Neural crest cell (in vitro differentiated cells): ENCODE measurements around the gene SEMA3B. TPM values are rescaled to one million over a fixed set of nuclear protein-coding genes. Genes with fewer than 3 reads are reported as not detected.

Experiments
- DNase-seq: peaks from one replicate; pipeline ENCODE4 v3.0.0; 2021; ENCODE audit warnings: low read depth, mixed read lengths, low spot score
- H3K27ac Mint-ChIP-seq: one replicate; pipeline ENCODE4 v1.8.0; 2021; ENCODE audit warnings: mild to moderate bottlenecking, mixed read lengths; ENCODE audit not compliant: unreplicated experiment
- H3K27me3 Mint-ChIP-seq: 2 replicates; pipeline ENCODE4 v1.8.0; 2021; ENCODE audit warnings: low read depth, mild to moderate bottlenecking, mixed read lengths
- H3K36me3 Mint-ChIP-seq: 2 replicates; pipeline ENCODE4 v1.8.0; 2021; ENCODE audit warnings: low read depth, mild to moderate bottlenecking, mixed read lengths
- H3K4me1 Mint-ChIP-seq: 2 replicates; pipeline ENCODE4 v1.8.0; 2021; ENCODE audit warnings: mixed read lengths
- H3K4me3 Mint-ChIP-seq: one replicate; pipeline ENCODE4 v1.8.0; 2021; ENCODE audit warnings: mild to moderate bottlenecking, mixed read lengths
- H3K9me3 Mint-ChIP-seq: 2 replicates; pipeline ENCODE4 v1.8.0; 2021; ENCODE audit warnings: mixed read lengths
- CTCF ChIP-seq: fragments of 200-600 bp; sonication (generic); conservative IDR thresholded peaks from 2 replicates; pipeline ENCODE4 v1.5.0; 2021; ENCODE audit warnings: antibody characterized with exemption, mild to moderate bottlenecking
- microRNA-seq: library from miRNA; unstranded; fragments of <30 nt; microRNA quantifications from one replicate; pipeline ENCODE4, GENCODE V29; 2020
- total RNA-seq: library from RNA; stranded (reverse); gene quantifications from 2 replicates; pipeline ENCODE4 v1.2.1, GENCODE V29; 2021

Gene SEMA3B
- total RNA-seq, 1 donor from 2014 or later, result 2.9 TPM

- Mint-ChIP-seq H3K4me3 (peak overlapping the region; percentile 96), H3K36me3 (peaks cover 5% of the 10 kb centered on the region), H3K4me1 (peaks cover 37% of the 10 kb centered on the region), H3K9me3 (no peaks in the 10 kb centered on the region), H3K27ac (no peak overlapping the region), H3K27me3 (no peaks in the 10 kb centered on the region)
- no peak for DNase-seq
- TF ChIP-seq CTCF, result no peak
These were observed 58.2 kb downstream of the SEMA3B start for GRCh38 chr3:50327129-50327528.

Small RNAs within 50 kb of the gene (microRNA-seq; reads per million reads assigned to microRNA genes)
- not detected for gene MIR5787

Other genes starting within 250 kb of the SEMA3B start
- gene RBM5, start 180.2 kb upstream of the SEMA3B start, total RNA-seq, result 193 and 213 TPM in 2 replicates
- gene SEMA3F, start 113.8 kb upstream of the SEMA3B start, total RNA-seq, result 4.2 and 5.8 TPM in 2 replicates
- gene GNAT1, start 77.5 kb upstream of the SEMA3B start, total RNA-seq, result not detected in 2 replicates
- gene SLC38A3, start 63.9 kb upstream of the SEMA3B start, total RNA-seq, result 1.8 and 2.7 TPM in 2 replicates
- 176 and 190 TPM in 2 replicates for gene GNAI2, start 32.9 kb upstream of the SEMA3B start, total RNA-seq
- gene LSMEM2, start 9.9 kb downstream of the SEMA3B start, total RNA-seq, result not detected in 2 replicates
- gene IFRD2, start 23.3 kb downstream of the SEMA3B start, total RNA-seq, result 69.2 and 77.1 TPM in 2 replicates
- 2.9 and 4.4 TPM in 2 replicates for gene HYAL3, start 30.3 kb downstream of the SEMA3B start, total RNA-seq
- 9.7 and 10.7 TPM in 2 replicates for gene NAA80, start 30.3 kb downstream of the SEMA3B start, total RNA-seq
- 2.0 and 2.5 TPM in 2 replicates for gene HYAL1, start 34.4 kb downstream of the SEMA3B start, total RNA-seq
- gene HYAL2, start 53.6 kb downstream of the SEMA3B start, total RNA-seq, result 73.0 and 78.0 TPM in 2 replicates
- gene TUSC2, start 59.1 kb downstream of the SEMA3B start, total RNA-seq, result 35.0 and 35.5 TPM in 2 replicates
- 15.1 and 16.8 TPM in 2 replicates for gene RASSF1, start 71.7 kb downstream of the SEMA3B start, total RNA-seq
- gene ZMYND10, start 76.6 kb downstream of the SEMA3B start, total RNA-seq, result 2.3 and 2.5 TPM in 2 replicates
- 29.7 and 30.6 TPM in 2 replicates for gene NPRL2, start 81.6 kb downstream of the SEMA3B start, total RNA-seq
- gene CYB561D2, start 81.7 kb downstream of the SEMA3B start, total RNA-seq, result 11.7 and 12.8 TPM in 2 replicates
- gene TMEM115, start 90.4 kb downstream of the SEMA3B start, total RNA-seq, result 37.8 and 39.2 TPM in 2 replicates
- gene CACNA2D2, start 234.5 kb downstream of the SEMA3B start, total RNA-seq, result 8.7 and 9.3 TPM in 2 replicates